Measurements from ENCODE around the gene GLB1L.
A peak's percentile ranks its signal among the peaks of the same experiment; 100 is the strongest.

GRCh38 chr2:219247678-219248642 lies 2.7 kb upstream of the GLB1L start:
- TF ChIP-seq, protein P1, sequence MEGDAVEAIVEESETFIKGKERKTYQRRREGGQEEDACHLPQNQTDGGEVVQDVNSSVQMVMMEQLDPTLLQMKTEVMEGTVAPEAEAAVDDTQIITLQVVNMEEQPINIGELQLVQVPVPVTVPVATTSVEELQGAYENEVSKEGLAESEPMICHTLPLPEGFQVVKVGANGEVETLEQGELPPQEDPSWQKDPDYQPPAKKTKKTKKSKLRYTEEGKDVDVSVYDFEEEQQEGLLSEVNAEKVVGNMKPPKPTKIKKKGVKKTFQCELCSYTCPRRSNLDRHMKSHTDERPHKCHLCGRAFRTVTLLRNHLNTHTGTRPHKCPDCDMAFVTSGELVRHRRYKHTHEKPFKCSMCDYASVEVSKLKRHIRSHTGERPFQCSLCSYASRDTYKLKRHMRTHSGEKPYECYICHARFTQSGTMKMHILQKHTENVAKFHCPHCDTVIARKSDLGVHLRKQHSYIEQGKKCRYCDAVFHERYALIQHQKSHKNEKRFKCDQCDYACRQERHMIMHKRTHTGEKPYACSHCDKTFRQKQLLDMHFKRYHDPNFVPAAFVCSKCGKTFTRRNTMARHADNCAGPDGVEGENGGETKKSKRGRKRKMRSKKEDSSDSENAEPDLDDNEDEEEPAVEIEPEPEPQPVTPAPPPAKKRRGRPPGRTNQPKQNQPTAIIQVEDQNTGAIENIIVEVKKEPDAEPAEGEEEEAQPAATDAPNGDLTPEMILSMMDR (IDR thresholded peaks at IDR 0.05) = no peak
- peak; percentile 18 for TF ChIP-seq POLR2A (IDR thresholded peaks at IDR 0.05)

All from right lobe of liver (tissue), 4 donors.